H1 (cell line): ENCODE measurements around the gene DOCK11. TPM values are rescaled to one million over a fixed set of nuclear protein-coding genes. Genes with fewer than 3 reads are reported as not detected.

ENCODE experiments used
- BACH1 ChIP-seq: IDR thresholded peaks from 2 replicates; pipeline ENCODE4 v1.6.1; 2012; ENCODE audit warnings: low read length, improper control_type of control experiment
- CHD7 ChIP-seq: fragments of 300-600 bp; sonication (generic); IDR thresholded peaks from 2 replicates; pipeline ENCODE4 v1.7.1; 2012; ENCODE audit warnings: low read length, moderate library complexity, mild to moderate bottlenecking, inconsistent platforms; ENCODE audit not compliant: insufficient replicate concordance
- EGR1 ChIP-seq: IDR thresholded peaks from 2 replicates; pipeline ENCODE4 v1.6.1; 2011; ENCODE audit warnings: low read depth, low read length, borderline replicate concordance
- KDM4A ChIP-seq: IDR thresholded peaks from one replicate; pipeline ENCODE4 v1.7.1; 2012; ENCODE audit warnings: low read depth, mild to moderate bottlenecking, moderate library complexity, low read length, inconsistent platforms; ENCODE audit not compliant: severe bottlenecking
- RNF2 ChIP-seq: fragments of 200-900, 300-1000 bp; sonication (generic); IDR thresholded peaks from 2 replicates; pipeline ENCODE4 v1.7.1; 2016; ENCODE audit warnings: borderline replicate concordance, low read depth, mild to moderate bottlenecking, antibody characterized with exemption, low read length; ENCODE audit not compliant: poor library complexity, severe bottlenecking; ENCODE audit errors: missing control alignments
- SIN3A ChIP-seq, 2 experiments: IDR thresholded peaks in 1 of 2; conservative IDR thresholded peaks in 1 of 2; 2 replicates each; pipeline ENCODE4 v1.6.1; 2011 to 2012; ENCODE audit warnings: low read length in 2 of 2, improper control_type of control experiment in 1 of 2, low read depth in 1 of 2, mild to moderate bottlenecking in 1 of 2
- polyA plus RNA-seq, 7 experiments: library from polyadenylated mRNA; depleted of rRNA in 3 of 7; stranded (reverse) in 5 of 7; unstranded in 2 of 7; fragments of >200 nt in 5 of 7; fragments of 200-250 nt in 2 of 7; gene quantifications; 1 replicate in 5 of 7; 2 replicates in 1 of 7; 4 replicates in 1 of 7; pipeline versions ENCODE4 v1.2.1 to v1.2.3, GENCODE V29; 2011 to 2013; ENCODE audit warnings: missing spikeins in 2 of 7, mixed read lengths in 2 of 7
- total RNA-seq: library from RNA; stranded (reverse); fragmentation: NEBNext Ultra II Directional; extraction: Animal tissue kit (Norgen Biotek cat#: 25700); gene quantifications from 2 replicates; pipeline ENCODE4 v1.2.1, GENCODE V29; 2021
- TF ChIP-seq, protein P1 (sequence below), 3 experiments: IDR thresholded peaks; 1 replicate in 2 of 3; 2 replicates in 1 of 3; pipeline versions ENCODE4 v1.5.1 to v1.6.1; 2011; ENCODE audit warnings: low read length in 3 of 3, mild to moderate bottlenecking in 3 of 3, inconsistent platforms in 2 of 3, low read depth in 1 of 3, moderate library complexity in 1 of 3; ENCODE audit not compliant: insufficient read depth in 1 of 3; ENCODE audit errors: control extremely low read depth in 1 of 3

DOCK11 gene
- total and polyA plus RNA-seq, 2 of the 8 experiments (the other 6 are each of a cell fraction or from before 2014, with no cell fraction given): 4.9 to 12.0 TPM

DNA sequence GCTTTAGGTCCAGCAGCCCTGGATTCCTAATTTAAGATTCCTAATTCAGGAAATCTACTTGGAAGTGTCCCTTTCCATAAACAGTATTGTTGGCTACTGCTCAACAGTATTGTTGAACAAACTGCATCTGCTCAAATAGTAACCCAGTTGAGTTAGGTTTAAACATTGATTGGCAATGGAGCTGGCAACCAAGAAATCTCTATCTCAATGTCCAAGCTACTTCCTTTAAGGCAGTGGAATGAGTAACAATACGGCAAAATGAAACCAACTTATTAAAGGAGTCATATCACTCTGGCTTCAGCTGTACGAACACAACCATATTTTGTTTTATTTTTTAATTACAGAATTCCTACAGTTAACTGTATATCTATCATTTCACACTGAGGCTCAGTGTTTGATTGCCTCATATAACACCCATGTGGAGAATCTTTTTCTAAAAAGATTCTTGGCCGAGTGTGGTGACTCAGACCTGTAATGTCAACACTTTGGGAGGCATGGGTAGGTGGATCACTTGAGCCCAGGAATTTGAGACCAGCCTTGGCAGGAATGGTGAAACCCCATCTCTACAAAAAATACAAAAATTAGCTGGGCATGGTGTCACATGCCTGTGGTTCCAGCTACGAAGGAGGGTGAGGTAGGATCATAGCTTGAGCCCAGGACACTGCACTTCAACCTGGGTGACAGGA, 160.1 kb downstream of the DOCK11 start (continued):
- TF ChIP-seq, protein P1, sequence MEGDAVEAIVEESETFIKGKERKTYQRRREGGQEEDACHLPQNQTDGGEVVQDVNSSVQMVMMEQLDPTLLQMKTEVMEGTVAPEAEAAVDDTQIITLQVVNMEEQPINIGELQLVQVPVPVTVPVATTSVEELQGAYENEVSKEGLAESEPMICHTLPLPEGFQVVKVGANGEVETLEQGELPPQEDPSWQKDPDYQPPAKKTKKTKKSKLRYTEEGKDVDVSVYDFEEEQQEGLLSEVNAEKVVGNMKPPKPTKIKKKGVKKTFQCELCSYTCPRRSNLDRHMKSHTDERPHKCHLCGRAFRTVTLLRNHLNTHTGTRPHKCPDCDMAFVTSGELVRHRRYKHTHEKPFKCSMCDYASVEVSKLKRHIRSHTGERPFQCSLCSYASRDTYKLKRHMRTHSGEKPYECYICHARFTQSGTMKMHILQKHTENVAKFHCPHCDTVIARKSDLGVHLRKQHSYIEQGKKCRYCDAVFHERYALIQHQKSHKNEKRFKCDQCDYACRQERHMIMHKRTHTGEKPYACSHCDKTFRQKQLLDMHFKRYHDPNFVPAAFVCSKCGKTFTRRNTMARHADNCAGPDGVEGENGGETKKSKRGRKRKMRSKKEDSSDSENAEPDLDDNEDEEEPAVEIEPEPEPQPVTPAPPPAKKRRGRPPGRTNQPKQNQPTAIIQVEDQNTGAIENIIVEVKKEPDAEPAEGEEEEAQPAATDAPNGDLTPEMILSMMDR (IDR thresholded peaks at IDR 0.05; ENCODE audit: control extremely low read depth in 1 of 3, insufficient read depth in 1 of 3, low read depth in 1 of 3, low read length in 3 of 3): no peak
- TF ChIP-seq SIN3A (conservative IDR thresholded peaks at IDR 0.05 in 1 of 2, IDR thresholded peaks at IDR 0.05 in 1 of 2; ENCODE audit: low read depth in 1 of 2, low read length in 2 of 2) (no peak), CHD7 (no peak), KDM4A (no peak), EGR1 (no peak), RNF2 (no peak), BACH1 (no peak)
